ENCODE data around the gene ARFRP1.

DNA sequence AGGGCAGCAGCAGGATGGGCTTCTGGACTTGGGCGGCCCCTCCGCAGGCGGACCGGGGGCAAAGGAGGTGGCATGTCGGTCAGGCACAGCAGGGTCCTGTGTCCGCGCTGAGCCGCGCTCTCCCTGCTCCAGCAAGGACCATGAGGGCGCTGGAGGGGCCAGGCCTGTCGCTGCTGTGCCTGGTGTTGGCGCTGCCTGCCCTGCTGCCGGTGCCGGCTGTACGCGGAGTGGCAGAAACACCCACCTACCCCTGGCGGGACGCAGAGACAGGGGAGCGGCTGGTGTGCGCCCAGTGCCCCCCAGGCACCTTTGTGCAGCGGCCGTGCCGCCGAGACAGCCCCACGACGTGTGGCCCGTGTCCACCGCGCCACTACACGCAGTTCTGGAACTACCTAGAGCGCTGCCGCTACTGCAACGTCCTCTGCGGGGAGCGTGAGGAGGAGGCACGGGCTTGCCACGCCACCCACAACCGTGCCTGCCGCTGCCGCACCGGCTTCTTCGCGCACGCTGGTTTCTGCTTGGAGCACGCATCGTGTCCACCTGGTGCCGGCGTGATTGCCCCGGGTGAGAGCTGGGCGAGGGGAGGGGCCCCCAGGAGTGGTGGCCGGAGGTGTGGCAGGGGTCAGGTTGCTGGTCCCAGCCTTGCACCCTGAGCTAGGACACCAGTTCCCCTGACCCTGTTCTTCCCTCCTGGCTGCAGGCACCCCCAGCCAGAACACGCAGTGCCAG is 11.0 kb downstream of the ARFRP1 start, which contains the start of gene TNFRSF6B:
- TF ChIP-seq, protein P1, sequence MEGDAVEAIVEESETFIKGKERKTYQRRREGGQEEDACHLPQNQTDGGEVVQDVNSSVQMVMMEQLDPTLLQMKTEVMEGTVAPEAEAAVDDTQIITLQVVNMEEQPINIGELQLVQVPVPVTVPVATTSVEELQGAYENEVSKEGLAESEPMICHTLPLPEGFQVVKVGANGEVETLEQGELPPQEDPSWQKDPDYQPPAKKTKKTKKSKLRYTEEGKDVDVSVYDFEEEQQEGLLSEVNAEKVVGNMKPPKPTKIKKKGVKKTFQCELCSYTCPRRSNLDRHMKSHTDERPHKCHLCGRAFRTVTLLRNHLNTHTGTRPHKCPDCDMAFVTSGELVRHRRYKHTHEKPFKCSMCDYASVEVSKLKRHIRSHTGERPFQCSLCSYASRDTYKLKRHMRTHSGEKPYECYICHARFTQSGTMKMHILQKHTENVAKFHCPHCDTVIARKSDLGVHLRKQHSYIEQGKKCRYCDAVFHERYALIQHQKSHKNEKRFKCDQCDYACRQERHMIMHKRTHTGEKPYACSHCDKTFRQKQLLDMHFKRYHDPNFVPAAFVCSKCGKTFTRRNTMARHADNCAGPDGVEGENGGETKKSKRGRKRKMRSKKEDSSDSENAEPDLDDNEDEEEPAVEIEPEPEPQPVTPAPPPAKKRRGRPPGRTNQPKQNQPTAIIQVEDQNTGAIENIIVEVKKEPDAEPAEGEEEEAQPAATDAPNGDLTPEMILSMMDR (IDR thresholded peaks at IDR 0.05): no peak
- TF ChIP-seq POLR2A (IDR thresholded peaks at IDR 0.05): no peak
